Trophoblast cell (in vitro differentiated cells and primary cell): Measurements from ENCODE around the gene MDH1B.
"Not testable (repeated sequence)": the region's sequence is repeated elsewhere in the genome, so short reads cannot be mapped to it uniquely, and the experiment has no call there.

ENCODE experiments used
- DNase-seq, 2 donors: peaks; one replicate each; pipeline ENCODE4 v3.0.0-alpha.2; 2016
- H2AFZ ChIP-seq: 2 replicates; pipeline ENCODE4 v1.6.1; 2013; ENCODE audit warnings: low read length, moderate library complexity, mild to moderate bottlenecking; ENCODE audit not compliant: insufficient read depth, poor library complexity
- H2AK5ac ChIP-seq: 2 replicates; pipeline ENCODE4 v1.6.1; 2013; ENCODE audit warnings: mild to moderate bottlenecking, low read length
- H2BK120ac ChIP-seq: 2 replicates; pipeline ENCODE4 v1.6.1; 2013; ENCODE audit warnings: low read length, mild to moderate bottlenecking, moderate library complexity; ENCODE audit not compliant: insufficient read depth, poor library complexity
- H2BK12ac ChIP-seq: 2 replicates; pipeline ENCODE4 v1.6.1; 2013; ENCODE audit warnings: mild to moderate bottlenecking, low read length, moderate library complexity
- H2BK5ac ChIP-seq: 2 replicates; pipeline ENCODE4 v1.6.1; 2013; ENCODE audit warnings: low read length, low read depth, moderate library complexity, mild to moderate bottlenecking; ENCODE audit not compliant: poor library complexity
- H3K14ac ChIP-seq: 2 replicates; pipeline ENCODE4 v1.6.1; 2013; ENCODE audit warnings: mild to moderate bottlenecking, low read length
- H3K18ac ChIP-seq: 2 replicates; pipeline ENCODE4 v1.6.1; 2013; ENCODE audit warnings: mild to moderate bottlenecking, low read length
- H3K23ac ChIP-seq: 2 replicates; pipeline ENCODE4 v1.6.1; 2013; ENCODE audit warnings: low read length
- H3K27ac ChIP-seq: 2 replicates; pipeline ENCODE4 v1.5.1; 2013; ENCODE audit warnings: low read depth, mild to moderate bottlenecking, inconsistent platforms, low read length, moderate library complexity
- H3K27me3 ChIP-seq: 2 replicates; pipeline ENCODE4 v1.6.1; 2013; ENCODE audit warnings: inconsistent platforms, mild to moderate bottlenecking, low read length, moderate library complexity; ENCODE audit not compliant: insufficient read depth
- H3K36me3 ChIP-seq, 2 experiments: 1 replicate in 1 of 2; 2 replicates in 1 of 2; pipeline ENCODE4 v1.6.1; 2013; ENCODE audit warnings: low read length in 2 of 2, mild to moderate bottlenecking in 2 of 2, moderate library complexity in 1 of 2; ENCODE audit not compliant: insufficient read depth in 2 of 2, control insufficient read depth in 1 of 2
- H3K4ac ChIP-seq: 2 replicates; pipeline ENCODE4 v1.6.1; 2013; ENCODE audit warnings: low read depth, mild to moderate bottlenecking, low read length, moderate library complexity
- H3K4me1 ChIP-seq, 2 experiments: 1 replicate in 1 of 2; 2 replicates in 1 of 2; pipeline ENCODE4 v1.6.1; 2013; ENCODE audit warnings: low read length in 2 of 2, mild to moderate bottlenecking in 2 of 2, moderate library complexity in 1 of 2; ENCODE audit not compliant: insufficient read depth in 2 of 2, control insufficient read depth in 1 of 2
- H3K4me2 ChIP-seq: 2 replicates; pipeline ENCODE4 v1.6.1; 2013; ENCODE audit warnings: inconsistent platforms, mild to moderate bottlenecking, low read length, moderate library complexity
- H3K4me3 ChIP-seq: 2 replicates; pipeline ENCODE4 v1.5.1; 2013; ENCODE audit warnings: mild to moderate bottlenecking, low read depth, low read length, inconsistent platforms
- H3K79me1 ChIP-seq: one replicate; pipeline ENCODE4 v1.6.1; 2013; ENCODE audit warnings: low read length
- H3K79me2 ChIP-seq: 2 replicates; pipeline ENCODE4 v1.6.1; 2013; ENCODE audit warnings: low read length, mild to moderate bottlenecking; ENCODE audit not compliant: control insufficient read depth, insufficient read depth, poor library complexity
- H3K9ac ChIP-seq: 2 replicates; pipeline ENCODE4 v1.6.1; 2013; ENCODE audit warnings: mild to moderate bottlenecking, low read length
- H3K9me3 ChIP-seq: 2 replicates; pipeline ENCODE4 v1.6.1; 2013; ENCODE audit warnings: low read depth, mild to moderate bottlenecking, control low read depth, inconsistent platforms, low read length; ENCODE audit not compliant: insufficient read depth
- H4K12ac ChIP-seq: 2 replicates; pipeline ENCODE4 v1.6.1; 2013; ENCODE audit warnings: low read depth, mild to moderate bottlenecking, low read length, moderate library complexity
- H4K8ac ChIP-seq: 2 replicates; pipeline ENCODE4 v1.6.1; 2013; ENCODE audit warnings: low read depth, mild to moderate bottlenecking, low read length, moderate library complexity
- H4K91ac ChIP-seq: one replicate; pipeline ENCODE4 v1.6.1; 2013; ENCODE audit warnings: low read depth, mild to moderate bottlenecking, low read length, moderate library complexity
- WGBS: extraction: QIAGEN DNeasy Blood & Tissue Kit; methylation state at CpG from one replicate; pipeline ENCODE4 v1.1.7; 2013; ENCODE audit warnings: missing lambda C conversion rate; ENCODE audit not compliant: insufficient read length, insufficient coverage; ENCODE audit errors: extremely low coverage; 5-methylcytosine and 5-hydroxymethylcytosine counted together

Gene MDH1B

DNA sequence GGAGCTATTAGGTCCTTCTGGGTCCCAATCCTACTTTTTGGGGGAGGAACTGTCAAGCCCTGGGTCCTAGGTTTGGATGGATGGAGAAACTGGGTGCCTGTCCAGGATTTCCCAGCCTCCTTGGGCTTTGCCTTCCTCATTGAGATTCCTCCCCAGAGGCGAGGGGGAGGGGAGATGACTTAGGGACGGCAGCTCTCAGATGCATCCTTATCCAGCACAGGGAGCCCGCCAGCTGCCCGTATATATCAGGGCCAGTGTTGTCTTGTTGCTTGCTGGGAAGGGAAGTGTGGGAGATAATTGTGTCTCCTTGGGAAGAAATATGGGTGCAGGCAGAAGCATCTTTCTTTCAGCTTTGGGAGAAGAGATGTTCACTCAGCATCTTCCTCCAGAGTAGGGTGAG is 49.9 kb downstream of the MDH1B start:
- no CpG with 5 or more reads among the region's 4 CpGs for WGBS
- DNase-seq: not testable (repeated sequence)

DNA sequence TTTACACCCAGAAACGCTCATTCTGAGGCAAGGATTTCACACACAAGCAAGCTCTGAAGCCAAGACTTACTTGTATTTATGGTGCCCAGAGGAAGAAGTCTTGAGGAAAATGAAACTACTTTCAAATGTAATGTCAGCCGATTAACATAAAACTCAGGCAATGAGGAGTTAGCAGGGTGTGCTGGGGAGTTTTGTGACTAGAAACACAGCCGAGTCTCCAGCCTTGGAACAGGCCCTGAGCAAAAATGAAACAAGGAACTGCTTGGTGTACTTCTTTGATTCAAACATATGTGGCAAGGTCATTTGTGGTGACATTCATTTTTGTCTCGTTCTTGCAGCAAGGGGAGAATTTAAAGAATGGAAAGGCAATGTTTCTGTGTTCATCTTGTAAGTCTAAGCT is 51.4 kb downstream of the MDH1B start:
- no peak overlapping the region for H3K4ac ChIP-seq
- H3K79me1 ChIP-seq: no peaks in the 10 kb centered on the region
- no peak overlapping the region for H2AFZ ChIP-seq
- no peak overlapping the region for H3K23ac ChIP-seq
- H2AK5ac ChIP-seq: no peak overlapping the region
- no peak overlapping the region for H3K4me2 ChIP-seq
- H3K9ac ChIP-seq: no peak overlapping the region
- no peak overlapping the region for H4K8ac ChIP-seq
- H3K4me1 ChIP-seq: no peaks in the 10 kb centered on the region
- H4K12ac ChIP-seq: no peak overlapping the region
- H2BK12ac ChIP-seq: no peak overlapping the region
- H3K27ac ChIP-seq: no peak overlapping the region
- no peak overlapping the region for H3K18ac ChIP-seq
- no peak overlapping the region for H3K4me3 ChIP-seq
- no peak overlapping the region for H2BK120ac ChIP-seq
- H3K27me3 ChIP-seq: no peaks in the 10 kb centered on the region
- no peak overlapping the region for H2BK5ac ChIP-seq
- no peak for DNase-seq
- H3K36me3 ChIP-seq: no peaks in the 10 kb centered on the region
- WGBS: no CpG with 5 or more reads among the region's 4 CpGs
- H3K79me2 ChIP-seq: no peaks in the 10 kb centered on the region
- no peak overlapping the region for H4K91ac ChIP-seq
- H3K14ac ChIP-seq: no peak overlapping the region
- no peaks in the 10 kb centered on the region for H3K9me3 ChIP-seq

More for the DNA sequence above, 49.9 kb downstream of the MDH1B start:
- H3K4me2 ChIP-seq, H3K23ac ChIP-seq, H4K91ac ChIP-seq, H3K9me3 ChIP-seq, H3K4me3 ChIP-seq, H3K27me3 ChIP-seq, H3K14ac ChIP-seq, H3K9ac ChIP-seq, H3K79me1 ChIP-seq, H2BK12ac ChIP-seq, H4K8ac ChIP-seq, H3K79me2 ChIP-seq, H3K4ac ChIP-seq, H2AFZ ChIP-seq, H3K4me1 ChIP-seq, H3K27ac ChIP-seq, H4K12ac ChIP-seq, H3K18ac ChIP-seq, H2BK5ac ChIP-seq, H3K36me3 ChIP-seq, H2BK120ac ChIP-seq, H2AK5ac ChIP-seq: not testable (repeated sequence)

DNA sequence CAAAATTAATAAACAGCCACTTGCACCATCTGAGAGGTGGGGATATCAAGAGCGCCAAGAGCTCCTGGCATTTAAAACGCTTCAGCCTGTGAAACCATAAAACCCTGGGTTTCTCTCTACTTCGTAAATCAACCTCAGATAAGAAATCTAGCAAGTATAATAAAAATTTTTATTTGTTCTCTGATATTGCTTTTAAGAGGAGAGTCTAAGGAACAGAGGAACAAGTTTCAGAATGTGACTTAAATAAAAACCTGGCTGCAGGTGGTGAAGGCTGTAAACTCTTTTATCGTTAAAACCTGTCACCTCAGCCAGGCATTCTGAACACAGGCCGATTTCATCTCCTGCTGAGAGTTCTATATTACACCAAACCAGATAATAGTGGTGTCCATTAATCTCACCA is 56.8 kb downstream of the MDH1B start:
- Histone ChIP-seq H3K4me3 (no peak overlapping the region), H3K9ac (no peak overlapping the region), H3K9me3 (no peaks in the 10 kb centered on the region), H3K27me3 (no peaks in the 10 kb centered on the region), H3K4me1 (no peaks in the 10 kb centered on the region), H2BK5ac (no peak overlapping the region), H3K79me1 (no peaks in the 10 kb centered on the region), H3K79me2 (no peaks in the 10 kb centered on the region), H4K91ac (no peak overlapping the region), H2AFZ (no peak overlapping the region), H3K14ac (no peak overlapping the region), H4K8ac (no peak overlapping the region), H2BK120ac (no peak overlapping the region), H2AK5ac (no peak overlapping the region), H3K27ac (no peak overlapping the region), H3K36me3 (no peaks in the 10 kb centered on the region), H2BK12ac (no peak overlapping the region), H3K4me2 (no peak overlapping the region), H3K23ac (no peak overlapping the region), H4K12ac (no peak overlapping the region), H3K4ac (no peak overlapping the region), H3K18ac (no peak overlapping the region)
- no CpG with 5 or more reads among the region's 5 CpGs for WGBS
- no peak for DNase-seq

DNA sequence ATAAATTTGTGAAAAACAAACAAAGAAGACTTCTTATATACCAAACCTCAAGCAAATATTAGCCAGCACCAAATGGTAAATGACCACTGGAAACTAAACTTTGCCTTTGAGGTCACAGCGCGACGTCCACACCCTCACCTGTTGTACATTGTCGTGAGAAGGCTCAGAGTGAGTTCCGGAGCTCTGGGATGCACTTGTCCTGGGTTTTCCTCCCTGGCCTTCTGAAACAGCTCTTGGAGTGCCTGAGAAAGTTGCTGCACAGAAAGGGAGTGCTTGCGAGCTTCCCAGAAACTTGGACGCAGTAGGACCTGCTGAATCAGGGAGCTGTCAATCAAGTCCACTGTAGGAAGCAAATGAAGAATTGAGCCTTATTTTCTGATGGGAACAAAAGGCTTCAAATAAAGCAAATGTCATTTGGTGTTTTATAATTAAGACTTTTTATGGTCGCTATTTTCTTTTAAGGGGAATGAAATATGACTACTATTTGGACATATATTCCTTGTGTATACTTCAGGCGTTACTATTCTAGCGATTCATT is 57.9 kb downstream of the MDH1B start:
- H2AK5ac ChIP-seq: no peak overlapping the region
- H3K18ac ChIP-seq: no peak overlapping the region
- no peaks in the 10 kb centered on the region for H3K36me3 ChIP-seq
- peak overlapping the region; percentile 62 for H4K12ac ChIP-seq
- H3K79me2 ChIP-seq: no peaks in the 10 kb centered on the region
- H4K91ac ChIP-seq: no peak overlapping the region
- no CpG with 5 or more reads among the region's 10 CpGs for WGBS
- H3K14ac ChIP-seq: no peak overlapping the region
- H2AFZ ChIP-seq: no peak overlapping the region
- H3K9ac ChIP-seq: no peak overlapping the region
- DNase-seq: no peak
- no peak overlapping the region for H3K4me2 ChIP-seq
- H3K79me1 ChIP-seq: no peaks in the 10 kb centered on the region
- H3K9me3 ChIP-seq: no peaks in the 10 kb centered on the region
- H3K27me3 ChIP-seq: no peaks in the 10 kb centered on the region
- no peak overlapping the region for H2BK12ac ChIP-seq
- H3K4me3 ChIP-seq: no peak overlapping the region
- no peaks in the 10 kb centered on the region for H3K4me1 ChIP-seq
- H3K4ac ChIP-seq: no peak overlapping the region
- no peak overlapping the region for H3K27ac ChIP-seq
- no peak overlapping the region for H3K23ac ChIP-seq
- no peak overlapping the region for H4K8ac ChIP-seq
- no peak overlapping the region for H2BK5ac ChIP-seq
- no peak overlapping the region for H2BK120ac ChIP-seq
